Spleen (tissue), 7 donors: ENCODE measurements around the gene TMEM255B.

Experiments
- POLR2A ChIP-seq, 3 donors: fragments of 450-650 bp; IDR thresholded peaks; one replicate each; pipeline ENCODE4 v1.5.1; 2017; ENCODE audit warnings: antibody characterized with exemption in 3 of 3, mild to moderate bottlenecking in 1 of 3
- POLR2AphosphoS5 ChIP-seq, 3 donors: sonication (generic); formaldehyde crosslinking; IDR thresholded peaks; one replicate each; pipeline ENCODE4 v1.5.1; 2017; ENCODE audit warnings: antibody characterized with exemption in 3 of 3
- TF ChIP-seq, protein P1 (sequence below), 11 experiments: fragments of 200-600 bp in 7 of 11; fragments of 450-650 bp in 4 of 11; sonication (generic) in 4 of 11; IDR thresholded peaks in 8 of 11; conservative IDR thresholded peaks in 3 of 11; 1 replicate in 7 of 11; 2 replicates in 4 of 11; pipeline versions ENCODE4 v1.4.0 to v1.8.0; 2016 to 2021; ENCODE audit warnings: antibody characterized with exemption in 11 of 11, inconsistent platforms in 4 of 11, mild to moderate bottlenecking in 1 of 11
- donor health status: DM: no; HTN: no; CAD: no; lungs with moderate emphysema.
- donor health status: DM: no; HTN: no; CAD: no.
- donor health status: DM: no; HTN: no; CAD: no.

DNA sequence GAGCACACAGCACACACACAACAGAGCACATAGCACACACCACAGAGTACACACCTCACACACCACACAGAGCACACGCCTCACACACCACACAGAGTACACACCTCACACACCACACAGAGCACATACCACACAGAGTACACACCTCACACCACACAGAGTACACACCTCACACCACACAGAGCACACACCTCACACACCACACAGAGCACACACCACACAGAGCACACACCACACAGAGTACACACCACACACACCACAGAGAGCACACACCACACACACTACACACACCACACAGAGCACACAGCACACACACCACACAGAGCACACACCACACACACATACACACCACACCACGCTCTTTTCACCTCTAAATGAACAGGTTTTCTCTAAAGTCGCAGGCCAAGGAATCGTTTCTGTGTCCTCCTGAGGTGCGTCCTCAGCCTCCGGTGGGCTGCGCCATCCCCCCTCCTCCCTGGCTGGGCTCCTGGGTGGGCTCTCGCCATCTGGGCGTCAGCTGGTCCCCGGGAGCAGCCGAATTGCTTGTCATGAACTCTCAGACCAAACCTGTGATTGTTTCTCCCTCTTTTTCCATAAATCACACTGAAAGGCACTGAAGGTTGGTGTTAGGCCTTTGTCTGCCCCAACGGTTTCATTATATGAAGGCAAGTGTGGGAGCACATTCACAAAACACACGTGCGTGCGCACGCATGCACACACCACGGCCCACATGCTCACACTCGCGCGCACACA, 37.4 kb downstream of the TMEM255B start:
- TF ChIP-seq POLR2A (IDR thresholded peaks at IDR 0.05) (no peak), POLR2AphosphoS5 (IDR thresholded peaks at IDR 0.05) (no peak)
- TF ChIP-seq, protein P1, sequence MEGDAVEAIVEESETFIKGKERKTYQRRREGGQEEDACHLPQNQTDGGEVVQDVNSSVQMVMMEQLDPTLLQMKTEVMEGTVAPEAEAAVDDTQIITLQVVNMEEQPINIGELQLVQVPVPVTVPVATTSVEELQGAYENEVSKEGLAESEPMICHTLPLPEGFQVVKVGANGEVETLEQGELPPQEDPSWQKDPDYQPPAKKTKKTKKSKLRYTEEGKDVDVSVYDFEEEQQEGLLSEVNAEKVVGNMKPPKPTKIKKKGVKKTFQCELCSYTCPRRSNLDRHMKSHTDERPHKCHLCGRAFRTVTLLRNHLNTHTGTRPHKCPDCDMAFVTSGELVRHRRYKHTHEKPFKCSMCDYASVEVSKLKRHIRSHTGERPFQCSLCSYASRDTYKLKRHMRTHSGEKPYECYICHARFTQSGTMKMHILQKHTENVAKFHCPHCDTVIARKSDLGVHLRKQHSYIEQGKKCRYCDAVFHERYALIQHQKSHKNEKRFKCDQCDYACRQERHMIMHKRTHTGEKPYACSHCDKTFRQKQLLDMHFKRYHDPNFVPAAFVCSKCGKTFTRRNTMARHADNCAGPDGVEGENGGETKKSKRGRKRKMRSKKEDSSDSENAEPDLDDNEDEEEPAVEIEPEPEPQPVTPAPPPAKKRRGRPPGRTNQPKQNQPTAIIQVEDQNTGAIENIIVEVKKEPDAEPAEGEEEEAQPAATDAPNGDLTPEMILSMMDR (IDR thresholded peaks at IDR 0.05 in 8 of 11, conservative IDR thresholded peaks at IDR 0.05 in 3 of 11) = no peak
